AG09319 (cell line): ENCODE measurements around the gene TFF1.

Experiments
- DNase-seq: peaks from one replicate; pipeline ENCODE4 v3.0.0-alpha.2; 2010; ENCODE audit warnings: low read depth; ENCODE audit errors: extremely low read depth
- TF ChIP-seq, protein P1 (sequence below): IDR thresholded peaks from 2 replicates; pipeline ENCODE4 v1.5.1; 2011; ENCODE audit warnings: low read depth, mild to moderate bottlenecking, inconsistent platforms, low read length, moderate library complexity

The TFF1 gene

DNA sequence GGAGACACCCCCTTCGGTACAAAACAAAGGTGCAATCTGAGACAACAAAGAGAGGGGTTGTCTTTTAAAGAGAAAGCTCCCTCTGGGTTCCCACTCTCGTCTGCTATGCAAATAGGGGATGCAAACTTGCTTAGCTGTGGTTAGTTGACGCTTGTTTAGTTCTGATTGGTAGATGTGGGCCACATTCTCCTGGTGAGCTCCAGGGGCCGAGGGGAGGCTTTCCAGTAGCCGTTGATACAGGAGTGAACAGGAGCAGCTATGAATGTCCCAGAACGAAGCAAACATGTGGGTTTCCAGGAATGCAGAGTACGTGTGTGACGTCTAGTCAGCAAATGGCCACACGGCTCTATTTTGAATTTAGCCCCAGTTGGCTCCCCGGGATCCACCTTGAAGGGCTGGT, 30.3 kb downstream of the TFF1 start:
- TF ChIP-seq, protein P1, sequence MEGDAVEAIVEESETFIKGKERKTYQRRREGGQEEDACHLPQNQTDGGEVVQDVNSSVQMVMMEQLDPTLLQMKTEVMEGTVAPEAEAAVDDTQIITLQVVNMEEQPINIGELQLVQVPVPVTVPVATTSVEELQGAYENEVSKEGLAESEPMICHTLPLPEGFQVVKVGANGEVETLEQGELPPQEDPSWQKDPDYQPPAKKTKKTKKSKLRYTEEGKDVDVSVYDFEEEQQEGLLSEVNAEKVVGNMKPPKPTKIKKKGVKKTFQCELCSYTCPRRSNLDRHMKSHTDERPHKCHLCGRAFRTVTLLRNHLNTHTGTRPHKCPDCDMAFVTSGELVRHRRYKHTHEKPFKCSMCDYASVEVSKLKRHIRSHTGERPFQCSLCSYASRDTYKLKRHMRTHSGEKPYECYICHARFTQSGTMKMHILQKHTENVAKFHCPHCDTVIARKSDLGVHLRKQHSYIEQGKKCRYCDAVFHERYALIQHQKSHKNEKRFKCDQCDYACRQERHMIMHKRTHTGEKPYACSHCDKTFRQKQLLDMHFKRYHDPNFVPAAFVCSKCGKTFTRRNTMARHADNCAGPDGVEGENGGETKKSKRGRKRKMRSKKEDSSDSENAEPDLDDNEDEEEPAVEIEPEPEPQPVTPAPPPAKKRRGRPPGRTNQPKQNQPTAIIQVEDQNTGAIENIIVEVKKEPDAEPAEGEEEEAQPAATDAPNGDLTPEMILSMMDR, result no peak
- DNase-seq, result no peak

DNA sequence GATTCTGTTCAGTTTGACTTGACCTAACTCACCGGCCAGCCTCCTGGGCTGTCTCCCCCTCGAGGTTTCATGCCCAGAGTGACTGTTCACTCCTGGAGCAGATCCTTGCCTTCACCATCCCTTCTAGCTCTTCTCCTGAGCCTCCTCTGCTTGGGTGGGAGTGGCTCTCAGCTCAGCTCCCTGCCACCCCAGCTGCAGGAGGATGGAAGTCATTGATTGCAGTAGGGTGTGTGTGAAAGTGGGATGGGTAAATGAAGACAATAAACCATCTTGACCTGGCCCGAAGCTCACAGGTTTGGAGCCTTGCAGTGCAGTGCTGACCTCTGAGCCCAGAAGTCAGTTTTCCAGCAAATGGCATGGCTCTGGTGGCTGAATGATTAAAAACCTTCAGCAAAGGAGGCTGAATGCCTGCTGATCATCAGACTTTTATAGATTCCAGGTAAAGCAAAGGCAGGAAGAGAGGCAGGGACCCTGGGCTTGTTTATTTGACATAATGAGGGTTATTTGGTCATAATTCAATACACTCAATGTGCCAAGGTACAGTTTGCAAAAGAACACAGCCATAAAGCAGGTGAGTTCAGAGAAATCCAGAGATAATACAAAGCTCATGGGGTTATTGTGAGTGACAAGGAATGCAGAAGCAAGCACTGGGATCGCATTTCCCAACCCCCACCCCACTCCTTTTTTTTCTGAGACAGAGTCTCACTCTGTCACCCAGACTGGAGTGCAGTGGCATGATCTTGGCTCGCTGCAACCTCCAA, 33.6 kb downstream of the TFF1 start:
- TF ChIP-seq, protein P1, result no peak
- no peak for DNase-seq

DNA sequence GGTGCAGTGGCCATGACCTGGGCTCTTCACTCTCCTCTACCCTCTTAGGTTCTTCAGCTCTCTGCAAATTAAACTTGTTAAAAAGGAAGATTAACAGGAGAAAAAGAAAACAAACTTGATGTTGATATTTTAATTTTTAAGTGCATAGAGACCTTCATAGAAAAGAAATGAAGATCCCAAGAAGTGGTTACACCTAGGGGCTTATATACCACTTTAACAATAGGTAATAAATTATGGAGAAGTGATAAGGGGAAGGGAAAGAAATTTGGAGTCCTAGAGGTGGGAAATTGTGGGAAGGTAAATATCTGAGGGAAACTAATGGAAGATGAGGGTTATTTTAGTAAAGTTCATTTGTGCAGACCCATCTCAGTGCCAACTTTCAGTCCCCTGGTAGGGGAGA, 34.7 kb downstream of the TFF1 start:
- DNase-seq, result no peak

DNA sequence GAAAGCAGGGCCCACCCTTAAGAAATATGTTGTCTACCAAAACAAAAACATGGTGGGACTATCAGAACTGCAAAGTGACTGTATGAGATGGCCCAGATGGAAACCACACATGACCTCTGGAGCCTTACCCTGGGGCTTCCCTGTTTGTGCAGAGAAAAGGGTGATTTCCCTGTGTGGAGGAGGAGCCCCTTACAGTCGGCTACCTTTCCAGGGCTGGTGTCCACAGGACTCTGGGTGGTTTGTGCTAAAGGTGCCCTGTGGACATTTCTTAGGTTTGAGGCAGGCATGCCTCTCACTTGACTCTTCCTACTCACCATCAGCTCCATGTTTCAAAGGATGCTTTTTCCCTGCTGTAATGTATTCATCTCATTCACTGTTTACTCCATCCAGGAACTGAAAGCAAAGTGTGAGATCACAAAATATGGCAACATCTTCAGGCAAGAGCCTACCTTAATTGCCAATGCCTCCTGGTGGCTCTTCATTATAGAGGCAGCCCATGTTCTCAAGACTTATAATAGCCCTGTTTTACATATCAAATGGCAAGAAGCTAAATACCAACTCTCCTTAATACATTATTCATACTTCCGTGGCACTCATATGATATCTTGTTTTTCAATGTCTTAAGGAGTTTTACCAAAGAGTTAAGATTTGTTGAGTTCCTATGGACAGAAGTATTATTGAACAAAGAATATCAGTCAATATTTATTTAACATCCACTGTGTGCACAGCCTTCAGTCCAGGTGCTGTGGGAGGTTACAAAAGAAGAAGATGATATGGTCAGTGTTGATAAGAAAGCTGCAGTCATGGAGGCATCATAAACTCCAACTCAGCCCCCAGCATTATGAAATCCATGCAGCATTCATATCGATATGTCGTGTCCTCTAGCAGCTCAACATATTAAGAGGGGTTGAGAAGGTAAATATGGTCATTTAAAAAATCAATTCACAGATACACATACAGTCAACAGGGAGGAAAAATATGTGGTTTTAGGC, 35.7 kb downstream of the TFF1 start:
- TF ChIP-seq, protein P1, result no peak
- DNase-seq, result no peak

More for the DNA sequence above, 34.7 kb downstream of the TFF1 start:
- TF ChIP-seq, protein P1, result no peak

DNA sequence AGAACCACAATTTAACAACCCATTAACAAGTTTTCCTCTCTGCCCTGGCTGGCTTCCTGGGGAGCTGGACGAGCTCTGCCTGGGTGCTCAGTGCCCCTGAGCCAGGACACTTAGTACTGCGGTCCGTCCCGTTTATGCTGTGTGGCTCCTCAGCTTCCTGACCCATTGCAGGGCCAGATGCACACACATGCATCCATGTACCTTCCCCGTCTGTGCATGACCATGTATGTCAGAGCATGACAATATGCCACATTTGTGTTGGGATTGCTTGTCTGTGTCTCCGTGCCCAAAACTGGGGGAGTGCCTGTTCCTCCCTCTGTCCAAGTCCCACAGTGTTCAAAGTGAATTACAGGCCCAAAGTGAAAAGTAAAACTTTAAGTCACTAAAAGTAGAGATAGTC, 41.4 kb downstream of the TFF1 start:
- no peak for DNase-seq
- TF ChIP-seq, protein P1, result no peak

DNA sequence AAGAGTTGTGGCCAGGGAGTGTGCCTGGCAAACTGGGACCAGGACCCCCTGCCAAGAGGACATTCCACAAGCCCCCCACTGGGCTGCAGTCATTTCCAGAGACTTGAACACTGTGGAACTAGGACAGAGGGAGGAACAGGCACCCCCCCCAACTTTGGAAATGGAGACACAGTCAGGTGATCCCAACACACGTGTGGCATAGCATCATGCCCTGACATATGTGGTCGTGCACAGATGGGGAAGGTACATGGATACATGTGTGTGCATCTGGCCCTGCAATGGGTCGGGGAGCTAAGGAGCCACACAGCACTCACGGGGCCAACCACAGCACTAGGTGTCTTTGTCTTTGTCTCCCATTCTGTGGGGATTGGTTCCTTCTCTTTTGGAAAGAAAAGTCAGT, 44.5 kb downstream of the TFF1 start:
- TF ChIP-seq, protein P1, result no peak
- no peak for DNase-seq

DNA sequence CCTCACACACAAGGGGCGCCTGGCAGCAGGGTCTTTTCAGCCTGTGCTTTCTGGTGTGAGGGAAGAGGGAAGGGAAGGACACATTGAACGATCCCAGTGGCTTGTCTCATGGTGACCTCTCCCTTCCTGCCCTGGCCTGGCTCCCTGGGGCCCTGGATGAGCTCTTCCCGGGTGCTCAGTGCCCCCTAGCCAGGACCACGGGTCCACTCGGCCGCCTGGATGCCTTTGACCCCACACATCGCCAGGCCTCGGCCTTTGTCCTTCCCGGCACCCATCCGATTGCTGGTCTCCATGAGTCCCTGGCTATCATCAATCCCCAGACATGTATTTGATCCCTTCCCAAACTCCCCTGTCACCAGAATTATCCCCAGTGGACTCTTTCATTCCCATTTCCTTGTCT, 45.1 kb downstream of the TFF1 start:
- no peak for DNase-seq
- TF ChIP-seq, protein P1, result no peak
